A673 (cell line): ENCODE data around the gene REELD1. TPM values are rescaled to one million over a fixed set of nuclear protein-coding genes. Genes with fewer than 3 reads are reported as not detected.
A peak's percentile ranks its signal among the peaks of the same experiment; 100 is the strongest.

Experiments
- BruUV-seq: library from RNA; stranded (reverse); fragments of 400-500 nt; replicated peaks from 2 replicates; lab custom pipeline; 2021; lab: Mats Ljungman, UMichigan
- CTCF ChIA-PET: fragments of 300-600 bp; sonication (Branson Sonifier 250); formaldehyde crosslinking; loops from one replicate; lab custom pipeline; 2022; ENCODE audit warnings: antibody characterized with exemption; lab: Charles Lee
- POLR2A ChIA-PET: fragments of 300-600 bp; sonication (Branson Sonifier 250); formaldehyde crosslinking; loops from one replicate; lab custom pipeline; 2022; ENCODE audit warnings: antibody characterized with exemption; ENCODE audit not compliant: low non-redundant PET; lab: Charles Lee
- DNase-seq: peaks from one replicate; pipeline ENCODE4 v3.0.0-alpha.2; 2015; ENCODE audit warnings: low spot score
- H3K27ac ChIP-seq: fragments of 200-600 bp; sonication (generic); 2 replicates; pipeline ENCODE4 v1.5.1; 2016; ENCODE audit warnings: mixed run types, low read depth, mild to moderate bottlenecking, mixed read lengths, antibody characterized with exemption, low read length; ENCODE audit not compliant: poor library complexity, severe bottlenecking
- H3K27me3 ChIP-seq: fragments of 200-600 bp; sonication (generic); replicated peaks from 2 replicates; pipeline ENCODE4 v1.6.1; 2017; ENCODE audit warnings: mixed run types, low read depth, mild to moderate bottlenecking, mixed read lengths, antibody characterized with exemption, low read length; ENCODE audit not compliant: insufficient read depth, poor library complexity
- H3K36me3 ChIP-seq: fragments of 200-600 bp; sonication (generic); 2 replicates; pipeline ENCODE4 v1.6.1; 2016; ENCODE audit warnings: mixed run types, mild to moderate bottlenecking, mixed read lengths, antibody characterized with exemption, low read length; ENCODE audit not compliant: insufficient read depth, poor library complexity, severe bottlenecking
- H3K4me1 ChIP-seq: fragments of 200-600 bp; sonication (generic); 2 replicates; pipeline ENCODE4 v1.6.1; 2017; ENCODE audit warnings: mixed run types, mild to moderate bottlenecking, mixed read lengths, antibody characterized with exemption, low read length; ENCODE audit not compliant: insufficient read depth, poor library complexity, severe bottlenecking
- H3K4me3 ChIP-seq: fragments of 200-600 bp; sonication (generic); 2 replicates; pipeline ENCODE4 v1.5.1; 2016; ENCODE audit warnings: low read depth, mixed run types, mild to moderate bottlenecking, mixed read lengths, low read length; ENCODE audit not compliant: poor library complexity, severe bottlenecking
- H3K9me3 ChIP-seq: fragments of 200-600 bp; sonication (generic); 2 replicates; pipeline ENCODE4 v1.6.1; 2016; ENCODE audit warnings: mixed run types, low read depth, mild to moderate bottlenecking, mixed read lengths, antibody characterized with exemption, low read length; ENCODE audit not compliant: poor library complexity, severe bottlenecking
- EZH2 ChIP-seq: fragments of 200-600 bp; sonication (generic); IDR thresholded peaks from 2 replicates; pipeline ENCODE4 v1.6.1; 2017; ENCODE audit warnings: borderline replicate concordance, low read depth, mild to moderate bottlenecking, mixed read lengths, antibody characterized with exemption, low read length; ENCODE audit not compliant: poor library complexity, severe bottlenecking
- intact Hi-C: fragments of 100-400 bp; cut with micrococcal nuclease; formaldehyde crosslinking; loops from one replicate; pipeline ENCODE4 v1.10.0; 2022; ENCODE audit not compliant: unreplicated experiment
- total RNA-seq: library from RNA; stranded (reverse); gene quantifications from 2 replicates; pipeline ENCODE4 v1.2.3, GENCODE V29; 2021
- TF ChIP-seq, protein P1 (sequence below): fragments of 300-800, 200-600 bp; sonication (generic); conservative IDR thresholded peaks from 2 replicates; pipeline ENCODE4 v1.5.1; 2017; ENCODE audit warnings: low read depth, mild to moderate bottlenecking, antibody characterized with exemption, low read length, moderate library complexity, mixed read lengths

The REELD1 gene
- total RNA-seq, 1 experiment from 2014 or later = not detected

DNA sequence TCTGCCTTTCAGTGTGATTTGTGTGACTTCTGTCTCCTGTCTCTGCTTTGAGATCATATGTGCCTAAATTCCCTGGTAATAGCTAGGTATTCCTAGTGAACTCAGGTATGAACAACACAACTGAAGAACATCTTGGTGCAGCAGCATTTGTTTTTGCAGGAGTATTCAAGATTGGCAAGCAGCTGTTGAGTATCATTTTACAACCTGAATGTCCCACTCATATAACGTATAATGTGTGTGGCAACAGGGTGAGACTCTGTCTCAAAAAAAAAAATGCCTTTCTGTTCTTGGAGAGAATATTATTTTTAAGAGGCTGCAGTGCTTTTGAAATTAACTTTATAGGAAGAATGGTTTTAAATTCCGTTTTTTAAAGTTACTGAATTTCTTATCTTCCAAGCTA is 31.1 kb upstream of the REELD1 start:
- no peak for TF ChIP-seq EZH2
- TF ChIP-seq, protein P1, sequence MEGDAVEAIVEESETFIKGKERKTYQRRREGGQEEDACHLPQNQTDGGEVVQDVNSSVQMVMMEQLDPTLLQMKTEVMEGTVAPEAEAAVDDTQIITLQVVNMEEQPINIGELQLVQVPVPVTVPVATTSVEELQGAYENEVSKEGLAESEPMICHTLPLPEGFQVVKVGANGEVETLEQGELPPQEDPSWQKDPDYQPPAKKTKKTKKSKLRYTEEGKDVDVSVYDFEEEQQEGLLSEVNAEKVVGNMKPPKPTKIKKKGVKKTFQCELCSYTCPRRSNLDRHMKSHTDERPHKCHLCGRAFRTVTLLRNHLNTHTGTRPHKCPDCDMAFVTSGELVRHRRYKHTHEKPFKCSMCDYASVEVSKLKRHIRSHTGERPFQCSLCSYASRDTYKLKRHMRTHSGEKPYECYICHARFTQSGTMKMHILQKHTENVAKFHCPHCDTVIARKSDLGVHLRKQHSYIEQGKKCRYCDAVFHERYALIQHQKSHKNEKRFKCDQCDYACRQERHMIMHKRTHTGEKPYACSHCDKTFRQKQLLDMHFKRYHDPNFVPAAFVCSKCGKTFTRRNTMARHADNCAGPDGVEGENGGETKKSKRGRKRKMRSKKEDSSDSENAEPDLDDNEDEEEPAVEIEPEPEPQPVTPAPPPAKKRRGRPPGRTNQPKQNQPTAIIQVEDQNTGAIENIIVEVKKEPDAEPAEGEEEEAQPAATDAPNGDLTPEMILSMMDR = no peak
- no TSS peak for BruUV-seq
- intact Hi-C loops = no loop called here
- Histone ChIP-seq H3K9me3 (no peaks in the 10 kb centered on the region), H3K36me3 (peaks cover 19% of the 10 kb centered on the region), H3K27me3 (no peaks in the 10 kb centered on the region), H3K4me1 (peaks cover 38% of the 10 kb centered on the region), H3K27ac (no peak overlapping the region), H3K4me3 (no peak overlapping the region)
- CTCF ChIA-PET = no interaction called here
- POLR2A ChIA-PET = no interaction called here
- no peak for DNase-seq

DNA sequence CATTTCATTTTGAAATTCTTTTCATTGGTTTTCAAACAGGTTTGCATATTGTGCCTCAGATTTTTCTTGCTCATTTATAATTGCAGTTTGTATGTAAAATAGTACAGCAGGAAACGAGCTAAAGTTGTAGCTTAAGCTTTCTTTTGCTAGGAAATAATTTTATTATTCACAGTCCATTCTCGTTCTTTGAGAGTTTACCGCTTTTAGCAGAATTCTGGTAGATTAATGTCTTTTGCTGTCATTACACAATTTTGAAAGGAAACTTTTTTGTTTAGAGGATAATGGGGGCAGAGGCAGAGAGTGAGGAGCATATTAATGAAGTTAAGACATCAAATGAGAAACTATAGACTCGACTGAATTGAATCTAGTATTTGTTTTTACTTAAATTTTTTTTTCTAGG is 28.3 kb upstream of the REELD1 start:
- peaks cover 44% of the 10 kb centered on the region for H3K4me1 ChIP-seq

DNA sequence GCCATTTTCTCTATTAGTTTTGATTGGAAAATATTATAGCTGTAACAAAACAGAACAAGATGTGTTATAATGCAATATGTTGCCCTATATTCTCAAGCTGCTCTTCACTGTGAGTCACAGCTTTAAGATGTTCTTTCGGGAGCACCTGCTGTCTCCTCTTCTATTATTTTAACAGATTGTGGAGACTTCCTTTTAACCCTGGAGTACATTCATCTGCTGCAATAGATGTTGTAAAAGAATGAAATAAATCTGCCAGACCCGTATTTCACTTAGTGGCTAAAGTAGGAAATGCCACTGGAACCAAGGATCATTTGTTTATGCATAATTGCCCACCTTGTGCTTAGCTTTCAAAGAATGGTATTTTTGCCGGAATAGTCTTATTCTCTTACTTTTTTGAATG is 27.7 kb upstream of the REELD1 start:
- H3K27me3 ChIP-seq = no peaks in the 10 kb centered on the region
- H3K27ac ChIP-seq = peak overlapping the region; percentile 63
- peaks cover 39% of the 10 kb centered on the region for H3K36me3 ChIP-seq
- H3K4me1 ChIP-seq = peaks cover 47% of the 10 kb centered on the region
- TF ChIP-seq, protein P1 = no peak; the same call in 1 of the 2 replicates
- TF ChIP-seq EZH2 = no peak
- intact Hi-C loops = no loop called here
- no peaks in the 10 kb centered on the region for H3K9me3 ChIP-seq
- peak; percentile 72 for DNase-seq
- BruUV-seq = no TSS peak
- CTCF ChIA-PET = interaction anchor here (1.3 kb wide), 1 partner anchor 91 kb away, joined by 4 read pairs; no protein-coding TSS in a partner anchor
- POLR2A ChIA-PET = no interaction called here
- peak overlapping the region; percentile 4 for H3K4me3 ChIP-seq

More for the DNA sequence above, 28.3 kb upstream of the REELD1 start:
- H3K36me3 ChIP-seq = peaks cover 39% of the 10 kb centered on the region
- H3K27ac ChIP-seq = peak overlapping the region; percentile 63
- intact Hi-C loops = no loop called here
- no TSS peak for BruUV-seq
- no peaks in the 10 kb centered on the region for H3K27me3 ChIP-seq
- no peaks in the 10 kb centered on the region for H3K9me3 ChIP-seq
- POLR2A ChIA-PET = no interaction called here
- TF ChIP-seq, protein P1 = no peak
- DNase-seq = peak; percentile 80
- H3K4me3 ChIP-seq = no peak overlapping the region
- CTCF ChIA-PET = interaction anchor here (1.3 kb wide), 1 partner anchor 91 kb away, joined by 4 read pairs; no protein-coding TSS in a partner anchor
